HG03378 (cell line): ENCODE measurements around the gene KIF2C.
"Not testable (repeated sequence)": the region's sequence is repeated elsewhere in the genome, so short reads cannot be mapped to it uniquely, and the experiment has no call there.

Experiments
- ATAC-seq: cut with Tn5 transposase; IDR thresholded peaks from one replicate; pipeline ENCODE4 v1.9.1; 2021; ENCODE audit warnings: mild to moderate bottlenecking, moderate library complexity; ENCODE audit not compliant: unreplicated experiment

The KIF2C gene

GRCh38 chr1:44718091-44718490 is 21.5 kb upstream of the KIF2C start:
- ATAC-seq = no peak

GRCh38 chr1:44719318-44719717 is 20.3 kb upstream of the KIF2C start:
- ATAC-seq = no peak

- no peak for ATAC-seq
These were observed 19.4 kb upstream of the KIF2C start for GRCh38 chr1:44720281-44720680.

- ATAC-seq = peak; percentile 68
These were observed 17.9 kb upstream of the KIF2C start for GRCh38 chr1:44721485-44722361.

GRCh38 chr1:44723064-44723463 is 16.6 kb upstream of the KIF2C start:
- no peak for ATAC-seq

- peak; percentile 33 for ATAC-seq
These were observed 15.9 kb upstream of the KIF2C start for GRCh38 chr1:44723496-44724295.

DNA sequence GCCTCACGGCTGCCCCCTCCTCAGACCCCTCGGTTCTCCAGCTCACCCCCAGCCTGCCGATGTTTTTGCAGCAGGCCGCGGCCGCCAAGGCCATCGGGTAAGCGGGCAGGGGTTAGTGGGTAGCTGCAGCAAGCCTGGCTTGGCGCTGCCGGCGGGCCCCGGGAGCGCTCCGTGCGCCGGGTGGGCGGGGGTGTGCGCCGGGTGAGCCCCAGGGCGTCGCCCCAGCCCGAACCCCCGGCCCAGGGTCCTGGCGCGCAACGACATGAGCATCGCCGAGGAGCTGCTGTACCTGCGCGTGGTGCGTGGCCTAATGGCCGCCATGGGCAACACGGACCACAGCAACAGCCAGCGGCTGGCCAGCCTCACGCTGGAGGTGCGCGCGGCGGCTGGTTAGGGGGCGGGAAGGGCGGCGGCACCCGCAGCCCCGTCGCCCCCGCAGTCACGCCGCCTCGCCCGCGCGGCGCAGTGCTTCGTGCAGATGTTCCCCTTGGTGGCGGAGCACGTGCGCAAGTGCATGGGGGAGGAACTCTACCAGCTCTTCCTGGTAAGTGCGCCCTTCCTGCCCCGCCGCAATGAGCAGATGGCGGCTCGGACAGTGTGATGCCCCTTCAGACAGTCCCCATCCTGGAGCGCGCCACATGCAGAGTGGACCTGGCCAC is 15.2 kb upstream of the KIF2C start:
- ATAC-seq = no peak

DNA sequence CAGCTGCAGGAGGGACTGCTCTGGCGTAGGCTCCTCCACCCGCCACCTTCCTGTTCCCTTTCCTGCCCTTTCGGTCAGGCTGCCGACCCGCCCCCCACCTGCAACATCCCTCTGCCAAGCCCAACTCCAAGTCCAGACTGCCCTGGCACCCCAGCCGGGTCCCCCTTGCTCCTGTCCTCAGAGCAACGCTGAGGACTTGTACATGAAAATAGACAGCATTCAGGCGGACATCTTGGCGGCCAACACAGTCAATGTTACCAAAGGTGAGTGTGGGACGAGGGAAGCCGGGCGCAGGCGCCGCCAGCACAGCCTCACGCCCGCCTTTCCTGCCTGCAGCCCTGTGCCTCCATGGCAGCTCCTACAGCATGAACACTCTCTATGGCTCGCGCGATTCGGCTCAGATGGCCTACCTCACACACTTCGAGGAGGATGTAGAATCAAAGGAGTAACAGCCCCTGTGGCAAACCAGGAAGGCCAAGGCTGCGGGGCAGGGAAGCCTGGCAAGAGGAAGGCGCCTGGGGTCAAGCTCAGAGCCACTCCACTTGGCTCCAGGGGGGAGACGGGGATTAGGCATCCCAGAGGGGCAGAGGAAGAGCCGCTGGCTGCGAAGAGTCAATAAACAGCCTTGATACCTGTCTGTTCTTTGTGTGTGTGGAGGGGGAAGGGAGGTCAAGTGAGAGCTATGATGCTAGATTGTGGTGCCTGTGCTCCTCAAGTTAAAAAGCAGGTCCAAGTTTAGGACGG is 14.5 kb upstream of the KIF2C start:
- ATAC-seq = no peak

DNA sequence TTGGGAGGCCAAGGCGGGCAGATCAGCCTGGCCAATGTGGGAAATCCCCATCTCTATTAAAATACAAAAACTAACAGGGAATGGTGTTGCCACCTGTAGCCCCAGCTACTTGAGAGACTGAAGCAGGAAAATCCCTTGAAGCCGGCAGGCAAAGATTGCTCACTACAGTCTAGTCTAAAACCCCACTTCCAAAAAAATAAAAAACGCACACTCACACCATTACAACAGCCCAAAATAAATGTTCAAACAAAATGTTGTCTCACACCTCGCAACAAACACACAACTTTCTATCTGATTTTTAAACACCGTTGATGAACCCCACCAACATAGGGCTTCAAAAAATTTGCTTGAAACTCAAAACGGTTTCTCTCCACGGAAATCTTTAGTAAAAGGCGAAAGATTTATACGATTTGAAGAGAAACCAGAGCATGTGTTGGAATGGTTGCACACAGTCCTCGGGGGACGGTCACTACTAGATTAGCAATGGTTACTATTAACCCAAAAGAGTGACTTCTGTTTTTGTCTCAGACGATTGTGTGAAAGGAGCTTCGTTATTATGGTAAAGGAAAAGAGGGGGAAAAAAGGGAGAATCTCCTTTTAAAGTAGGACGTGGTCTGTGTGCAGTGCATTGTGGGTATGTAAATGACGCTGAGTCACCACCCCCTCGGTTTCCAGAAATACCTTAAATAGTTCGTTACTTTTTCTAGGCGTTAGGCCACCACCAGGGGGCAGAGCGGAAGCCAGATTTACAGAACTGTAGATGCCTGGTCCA is 8.7 kb upstream of the KIF2C start, which contains the start of gene RNU5D-1:
Gene RNU5D-1 (minus strand): TSS at position 430 of the 772 bp plus-strand sequence.
- ATAC-seq = peak; percentile 68

GRCh38 chr1:44733365-44733764 is 6.3 kb upstream of the KIF2C start:
- no peak for ATAC-seq

GRCh38 chr1:44733784-44734183 is 5.9 kb upstream of the KIF2C start:
- ATAC-seq = no peak

GRCh38 chr1:44735992-44736391 is 3.6 kb upstream of the KIF2C start:
- no peak for ATAC-seq

DNA sequence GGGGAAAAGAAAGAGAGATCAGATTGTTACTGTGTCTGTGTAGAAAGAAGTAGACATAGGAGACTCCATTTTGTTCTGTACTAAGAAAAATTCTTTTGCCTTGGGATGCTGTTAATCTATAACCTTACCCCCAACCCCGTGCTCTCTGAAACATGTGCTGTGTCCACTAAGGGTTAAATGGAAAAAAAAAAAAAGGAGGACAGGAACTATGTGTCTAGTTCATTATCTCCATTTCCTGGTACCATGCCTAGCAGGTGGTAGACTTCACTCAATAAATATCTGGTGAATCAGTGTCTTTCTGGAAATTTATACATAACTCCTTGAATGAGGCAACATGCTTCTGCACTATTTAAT is 707 bp upstream of the KIF2C start:
- not testable (repeated sequence) for ATAC-seq

DNA sequence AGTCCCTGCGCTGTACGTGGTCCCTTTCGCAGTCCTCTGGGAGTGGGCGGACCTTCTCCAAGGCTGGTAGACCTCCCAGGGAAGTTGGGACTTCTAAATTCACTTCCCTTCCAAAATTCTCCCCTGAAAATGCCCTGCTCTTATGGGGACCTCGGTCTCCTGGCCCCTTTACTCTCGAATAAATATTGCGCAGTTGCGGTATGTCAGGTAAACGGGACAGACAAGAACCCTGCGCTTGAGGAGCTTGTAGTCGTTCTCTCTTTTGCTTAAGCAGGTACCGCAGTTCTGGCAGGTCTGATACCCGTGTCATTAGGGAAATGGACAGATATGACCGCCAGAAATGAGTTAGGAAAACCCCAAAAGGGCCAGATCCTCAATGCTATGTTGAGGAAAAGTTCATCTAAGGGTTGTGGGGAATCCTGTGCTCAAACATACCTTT is 561 bp downstream of the KIF2C start:
- ATAC-seq = no peak

- no peak for ATAC-seq
These were observed 3.6 kb downstream of the KIF2C start for GRCh38 chr1:44743211-44743610.

GRCh38 chr1:44747878-44748277 is 8.2 kb downstream of the KIF2C start:
- ATAC-seq = no peak

DNA sequence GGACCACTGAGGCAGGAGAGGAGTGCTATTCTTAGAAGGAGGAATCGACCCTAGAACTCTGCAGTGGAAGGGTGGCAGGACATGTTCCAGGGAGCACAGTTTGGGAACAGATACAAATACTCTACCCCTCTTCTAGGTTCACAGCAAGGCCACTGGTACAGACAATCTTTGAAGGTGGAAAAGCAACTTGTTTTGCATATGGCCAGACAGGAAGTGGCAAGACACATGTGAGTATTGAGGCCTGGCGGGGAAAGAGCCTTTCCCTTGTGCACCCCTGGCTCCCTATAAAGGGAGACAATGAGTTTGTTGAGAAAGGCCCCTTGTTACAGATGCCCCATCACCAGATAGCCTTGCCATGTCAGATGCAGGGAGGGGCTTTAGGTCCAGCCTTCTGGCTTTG is 17.8 kb downstream of the KIF2C start:
- no peak for ATAC-seq

DNA sequence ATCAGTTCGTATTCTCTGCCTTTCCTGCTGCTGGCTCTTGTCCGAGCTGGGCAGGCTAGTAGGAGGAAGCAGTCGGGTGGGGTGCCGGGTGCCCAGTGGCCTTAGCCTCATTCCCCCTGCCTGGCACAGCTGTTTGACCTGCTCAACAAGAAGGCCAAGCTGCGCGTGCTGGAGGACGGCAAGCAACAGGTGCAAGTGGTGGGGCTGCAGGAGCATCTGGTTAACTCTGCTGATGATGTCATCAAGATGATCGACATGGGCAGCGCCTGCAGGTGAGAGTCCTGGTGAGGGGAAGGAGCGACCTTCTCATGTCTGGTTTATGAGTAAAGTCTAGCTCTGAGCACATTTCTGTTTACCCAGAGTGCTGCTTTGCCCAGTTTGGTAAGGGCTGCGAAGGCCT is 19.4 kb downstream of the KIF2C start:
- no peak for ATAC-seq

GRCh38 chr1:44760876-44761275 is 21.2 kb downstream of the KIF2C start:
- no peak for ATAC-seq

DNA sequence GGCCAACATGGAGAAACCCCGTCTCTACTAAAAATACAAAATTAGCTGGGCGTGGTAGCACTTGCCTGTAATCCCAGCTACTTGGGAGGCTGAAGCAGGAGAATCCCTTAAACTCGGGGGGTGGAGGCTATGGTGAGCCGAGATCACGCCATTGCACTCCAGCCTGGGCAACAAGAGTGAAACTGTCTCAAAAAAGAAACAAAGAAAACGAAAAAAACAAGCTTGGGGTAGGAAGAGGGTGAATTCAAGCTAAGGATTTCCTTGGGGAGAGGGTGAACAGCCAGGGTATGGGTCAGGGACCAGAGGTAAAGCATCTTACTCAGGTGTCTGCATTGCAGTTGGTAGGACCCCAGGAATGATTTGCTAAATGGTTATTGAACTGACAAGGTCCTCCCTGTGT is 26.8 kb downstream of the KIF2C start:
- ATAC-seq = not testable (repeated sequence)
